ENCODE results near the gene CDKN2A. TPM values are rescaled to one million over a fixed set of nuclear protein-coding genes. Genes with fewer than 3 reads are reported as not detected.

The CDKN2A gene
- total RNA-seq, 1 experiment from 2014 or later, result 257 TPM

- peaks cover 2% of the 10 kb centered on the region for H3K4me1 Mint-ChIP-seq (ENCODE audit: low read depth, unreplicated experiment)
Observed at GRCh38 chr9:21989440-21990189, 4.6 kb downstream of the CDKN2A start.

GRCh38 chr9:21988056-21988990 is 5.9 kb downstream of the CDKN2A start:
- Mint-ChIP-seq H3K36me3 (ENCODE audit: insufficient read depth, unreplicated experiment) (peaks cover 61% of the 10 kb centered on the region), H3K27ac (ENCODE audit: unreplicated experiment) (peak overlapping the region; percentile 90), H3K4me1 (ENCODE audit: low read depth, unreplicated experiment) (peaks cover 10% of the 10 kb centered on the region), H3K4me3 (ENCODE audit: low read depth, unreplicated experiment) (peak overlapping the region; percentile 81), H3K27me3 (ENCODE audit: unreplicated experiment) (no peaks in the 10 kb centered on the region), H3K9me3 (ENCODE audit: low read depth, unreplicated experiment) (no peaks in the 10 kb centered on the region)
- intact Hi-C loops (cut with micrococcal nuclease; ENCODE audit: unreplicated experiment), result loop anchor here (5.0 kb wide), 1 partner anchor 459 kb away; the partner anchor contains the start of gene DMRTA1
- no peak for DNase-seq
- CTCF ChIA-PET, result no interaction called here
- no TSS peak for BruUV-seq (replicated peaks)
- TF ChIP-seq CTCF (IDR thresholded peaks at IDR 0.05; ENCODE audit: unreplicated experiment), result no peak

More at GRCh38 chr9:21989440-21990189, 4.6 kb downstream of the CDKN2A start:
- BruUV-seq (replicated peaks), result no TSS peak
- Mint-ChIP-seq H3K4me3 (ENCODE audit: low read depth, unreplicated experiment) (peak overlapping the region; percentile 81), H3K9me3 (ENCODE audit: low read depth, unreplicated experiment) (no peaks in the 10 kb centered on the region), H3K27me3 (ENCODE audit: unreplicated experiment) (no peaks in the 10 kb centered on the region), H3K27ac (ENCODE audit: unreplicated experiment) (peak overlapping the region; percentile 90), H3K36me3 (ENCODE audit: insufficient read depth, unreplicated experiment) (peaks cover 69% of the 10 kb centered on the region)
- peak; percentile 49 for DNase-seq
- no peak for TF ChIP-seq CTCF (IDR thresholded peaks at IDR 0.05; ENCODE audit: unreplicated experiment)
- intact Hi-C loops (cut with micrococcal nuclease; ENCODE audit: unreplicated experiment), result loop anchor here (5.0 kb wide), 3 partner anchors 317 to 458 kb away; partner anchors contain the start of gene DMRTA1
- CTCF ChIA-PET, result no interaction called here

GRCh38 chr9:21985964-21986667 is 8.1 kb downstream of the CDKN2A start:
- no peak for TF ChIP-seq CTCF (IDR thresholded peaks at IDR 0.05; ENCODE audit: unreplicated experiment)
- Mint-ChIP-seq H3K9me3 (ENCODE audit: low read depth, unreplicated experiment) (no peaks in the 10 kb centered on the region), H3K27ac (ENCODE audit: unreplicated experiment) (peak overlapping the region; percentile 89), H3K36me3 (ENCODE audit: insufficient read depth, unreplicated experiment) (peaks cover 52% of the 10 kb centered on the region), H3K27me3 (ENCODE audit: unreplicated experiment) (no peaks in the 10 kb centered on the region), H3K4me3 (ENCODE audit: low read depth, unreplicated experiment) (peak overlapping the region; percentile 81), H3K4me1 (ENCODE audit: low read depth, unreplicated experiment) (peaks cover 20% of the 10 kb centered on the region)
- intact Hi-C loops (cut with micrococcal nuclease; ENCODE audit: unreplicated experiment), result loop anchor here (5.0 kb wide), 1 partner anchor 461 kb away; the partner anchor contains the start of gene DMRTA1
- CTCF ChIA-PET, result no interaction called here
- BruUV-seq (replicated peaks), result no TSS peak
- DNase-seq, result no peak

GRCh38 chr9:21984101-21984500 is 10.1 kb downstream of the CDKN2A start:
- peaks cover 38% of the 10 kb centered on the region for H3K36me3 Mint-ChIP-seq (ENCODE audit: insufficient read depth, unreplicated experiment)
- no peak for TF ChIP-seq CTCF (IDR thresholded peaks at IDR 0.05; ENCODE audit: unreplicated experiment)
- CTCF ChIA-PET, result interaction anchor here (0.6 kb wide), 1 partner anchor 11 kb away, joined by 3 read pairs; the partner anchor contains the start of gene CDKN2B-AS1
- H3K27ac Mint-ChIP-seq (ENCODE audit: unreplicated experiment), result peak overlapping the region; percentile 66
- no peak for DNase-seq
- no peaks in the 10 kb centered on the region for H3K27me3 Mint-ChIP-seq (ENCODE audit: unreplicated experiment)
- no peaks in the 10 kb centered on the region for H3K9me3 Mint-ChIP-seq (ENCODE audit: low read depth, unreplicated experiment)
- no peak overlapping the region for H3K4me3 Mint-ChIP-seq (ENCODE audit: low read depth, unreplicated experiment)
- H3K4me1 Mint-ChIP-seq (ENCODE audit: low read depth, unreplicated experiment), result peaks cover 25% of the 10 kb centered on the region
- intact Hi-C loops (cut with micrococcal nuclease; ENCODE audit: unreplicated experiment), result no loop called here
- BruUV-seq (replicated peaks), result no TSS peak

All from Calu3 (cell line).